ENCODE results near the gene SYCP2L.
A peak's percentile ranks its signal among the peaks of the same experiment; 100 is the strongest.

SYCP2L gene

GRCh38 chr6:10993896-10994295 lies 107.0 kb downstream of the SYCP2L start:
- peak in 1 of 2 donors; percentile 47 for DNase-seq
- no peak overlapping the region for H3K23ac ChIP-seq (ENCODE audit: low read length)
- no peaks in the 10 kb centered on the region for H3K27me3 ChIP-seq (ENCODE audit: insufficient read depth, low read length)
- H3K4ac ChIP-seq (ENCODE audit: low read depth, low read length) = no peak overlapping the region
- no peaks in the 10 kb centered on the region for H3K4me1 ChIP-seq (ENCODE audit: control insufficient read depth in 1 of 2, insufficient read depth in 2 of 2, low read length in 2 of 2)
- H4K8ac ChIP-seq (ENCODE audit: low read depth, low read length) = no peak overlapping the region
- no peaks in the 10 kb centered on the region for H3K9me3 ChIP-seq (ENCODE audit: insufficient read depth, low read depth, low read length)
- WGBS (ENCODE audit: extremely low coverage, insufficient coverage, insufficient read length) = no CpG with 5 or more reads among the region's 8 CpGs
- H3K79me1 ChIP-seq (ENCODE audit: low read length) = no peaks in the 10 kb centered on the region
- no peaks in the 10 kb centered on the region for H3K79me2 ChIP-seq (ENCODE audit: control insufficient read depth, insufficient read depth, low read length, poor library complexity)
- no peak overlapping the region for H3K14ac ChIP-seq (ENCODE audit: low read length)
- H4K91ac ChIP-seq (ENCODE audit: low read depth, low read length) = no peak overlapping the region
- H2AFZ ChIP-seq (ENCODE audit: insufficient read depth, low read length, poor library complexity) = no peak overlapping the region
- H4K12ac ChIP-seq (ENCODE audit: low read depth, low read length) = no peak overlapping the region
- no peaks in the 10 kb centered on the region for H3K36me3 ChIP-seq (ENCODE audit: control insufficient read depth in 1 of 2, insufficient read depth in 2 of 2, low read length in 2 of 2)
- no peak overlapping the region for H3K27ac ChIP-seq (ENCODE audit: low read depth, low read length)
- no peak overlapping the region for H2BK12ac ChIP-seq (ENCODE audit: low read length)
- no peak overlapping the region for H2AK5ac ChIP-seq (ENCODE audit: low read length)
- no peak overlapping the region for H2BK120ac ChIP-seq (ENCODE audit: insufficient read depth, low read length, poor library complexity)
- no peak overlapping the region for H3K4me3 ChIP-seq (ENCODE audit: low read depth, low read length)
- H2BK5ac ChIP-seq (ENCODE audit: low read depth, low read length, poor library complexity) = no peak overlapping the region
- no peak overlapping the region for H3K18ac ChIP-seq (ENCODE audit: low read length)
- no peak overlapping the region for H3K9ac ChIP-seq (ENCODE audit: low read length)
- no peak overlapping the region for H3K4me2 ChIP-seq (ENCODE audit: low read length)

DNA sequence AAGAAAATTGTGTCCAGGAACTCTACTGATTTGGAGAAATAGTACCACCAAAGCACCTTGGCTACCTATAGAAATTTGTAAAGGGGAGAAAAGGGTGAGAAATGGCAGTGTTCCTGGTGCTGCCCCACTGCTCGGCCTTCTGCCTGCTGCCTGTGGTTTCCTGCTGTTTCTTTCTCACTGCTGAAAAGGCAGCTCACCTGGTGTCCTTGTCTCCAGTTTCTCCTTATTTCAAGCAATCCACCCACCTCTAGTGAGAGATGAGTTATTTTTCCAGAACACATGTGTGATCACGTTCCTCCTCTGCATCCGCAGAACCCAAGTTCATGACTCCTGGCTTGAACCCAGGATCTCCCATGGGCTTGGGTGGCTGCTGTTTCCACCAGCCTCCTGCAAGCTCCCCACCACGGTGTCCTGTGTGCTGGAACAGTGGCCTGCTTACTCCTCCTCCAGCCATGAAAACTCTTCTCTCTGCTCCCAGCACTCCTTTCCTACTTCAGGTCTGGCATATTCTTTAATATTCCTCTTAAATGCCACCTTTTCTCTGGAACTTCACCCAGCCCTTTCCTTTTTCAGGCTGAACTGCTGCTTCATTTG lies 108.4 kb downstream of the SYCP2L start:
- Histone ChIP-seq H2BK5ac (ENCODE audit: low read depth, low read length, poor library complexity) (no peak overlapping the region), H3K4me2 (ENCODE audit: low read length) (no peak overlapping the region), H3K4me1 (ENCODE audit: control insufficient read depth in 1 of 2, insufficient read depth in 2 of 2, low read length in 2 of 2) (no peaks in the 10 kb centered on the region), H3K23ac (ENCODE audit: low read length) (no peak overlapping the region), H4K91ac (ENCODE audit: low read depth, low read length) (no peak overlapping the region), H2BK120ac (ENCODE audit: insufficient read depth, low read length, poor library complexity) (no peak overlapping the region), H3K9ac (ENCODE audit: low read length) (no peak overlapping the region), H3K79me2 (ENCODE audit: control insufficient read depth, insufficient read depth, low read length, poor library complexity) (no peaks in the 10 kb centered on the region), H3K4me3 (ENCODE audit: low read depth, low read length) (no peak overlapping the region), H3K27ac (ENCODE audit: low read depth, low read length) (no peak overlapping the region), H2BK12ac (ENCODE audit: low read length) (no peak overlapping the region), H3K9me3 (ENCODE audit: insufficient read depth, low read depth, low read length) (no peaks in the 10 kb centered on the region), H3K36me3 (ENCODE audit: control insufficient read depth in 1 of 2, insufficient read depth in 2 of 2, low read length in 2 of 2) (no peaks in the 10 kb centered on the region), H2AFZ (ENCODE audit: insufficient read depth, low read length, poor library complexity) (no peak overlapping the region), H3K27me3 (ENCODE audit: insufficient read depth, low read length) (no peaks in the 10 kb centered on the region), H2AK5ac (ENCODE audit: low read length) (no peak overlapping the region), H4K12ac (ENCODE audit: low read depth, low read length) (no peak overlapping the region), H3K14ac (ENCODE audit: low read length) (no peak overlapping the region), H3K4ac (ENCODE audit: low read depth, low read length) (no peak overlapping the region), H4K8ac (ENCODE audit: low read depth, low read length) (no peak overlapping the region), H3K79me1 (ENCODE audit: low read length) (no peaks in the 10 kb centered on the region), H3K18ac (ENCODE audit: low read length) (no peak overlapping the region)
- no CpG with 5 or more reads among the region's 4 CpGs for WGBS (ENCODE audit: extremely low coverage, insufficient coverage, insufficient read length)
- no peak for DNase-seq

DNA sequence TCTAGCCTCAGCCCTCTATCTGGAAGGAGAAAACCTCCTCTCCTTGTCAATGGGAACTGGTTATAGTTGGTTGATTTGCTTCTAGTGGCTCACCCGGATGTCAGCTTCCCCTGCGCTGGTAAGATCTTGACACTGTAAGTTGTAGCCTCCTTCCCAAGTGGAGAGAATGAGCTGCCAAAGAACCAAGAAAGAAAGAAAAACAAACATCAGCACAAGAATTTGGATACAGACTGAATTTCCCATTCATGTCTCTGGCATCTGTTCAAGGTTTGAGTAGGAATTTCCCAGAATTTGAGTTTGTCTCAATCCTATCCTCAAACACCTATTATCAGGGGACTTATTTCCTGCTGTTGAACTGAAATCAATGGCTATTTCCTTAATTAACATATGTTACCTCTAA lies 113.1 kb downstream of the SYCP2L start:
- Histone ChIP-seq H3K36me3 (ENCODE audit: control insufficient read depth in 1 of 2, insufficient read depth in 2 of 2, low read length in 2 of 2) (no peaks in the 10 kb centered on the region), H3K27me3 (ENCODE audit: insufficient read depth, low read length) (no peaks in the 10 kb centered on the region), H3K79me1 (ENCODE audit: low read length) (no peaks in the 10 kb centered on the region), H3K4me1 (ENCODE audit: control insufficient read depth in 1 of 2, insufficient read depth in 2 of 2, low read length in 2 of 2) (no peaks in the 10 kb centered on the region), H3K4me2 (ENCODE audit: low read length) (no peak overlapping the region), H3K79me2 (ENCODE audit: control insufficient read depth, insufficient read depth, low read length, poor library complexity) (no peaks in the 10 kb centered on the region), H2BK12ac (ENCODE audit: low read length) (no peak overlapping the region), H3K9me3 (ENCODE audit: insufficient read depth, low read depth, low read length) (no peaks in the 10 kb centered on the region), H2AFZ (ENCODE audit: insufficient read depth, low read length, poor library complexity) (no peak overlapping the region), H3K4ac (ENCODE audit: low read depth, low read length) (no peak overlapping the region), H3K23ac (ENCODE audit: low read length) (no peak overlapping the region), H4K12ac (ENCODE audit: low read depth, low read length) (no peak overlapping the region), H3K14ac (ENCODE audit: low read length) (no peak overlapping the region), H4K91ac (ENCODE audit: low read depth, low read length) (no peak overlapping the region), H3K4me3 (ENCODE audit: low read depth, low read length) (no peak overlapping the region), H3K18ac (ENCODE audit: low read length) (no peak overlapping the region), H2AK5ac (ENCODE audit: low read length) (no peak overlapping the region), H3K27ac (ENCODE audit: low read depth, low read length) (no peak overlapping the region), H3K9ac (ENCODE audit: low read length) (no peak overlapping the region), H2BK120ac (ENCODE audit: insufficient read depth, low read length, poor library complexity) (no peak overlapping the region), H2BK5ac (ENCODE audit: low read depth, low read length, poor library complexity) (no peak overlapping the region), H4K8ac (ENCODE audit: low read depth, low read length) (no peak overlapping the region)
- DNase-seq = no peak
- WGBS (ENCODE audit: extremely low coverage, insufficient coverage, insufficient read length) = no CpG with 5 or more reads among the region's 2 CpGs

- Histone ChIP-seq H3K23ac (ENCODE audit: low read length) (no peak overlapping the region), H4K12ac (ENCODE audit: low read depth, low read length) (no peak overlapping the region), H3K27ac (ENCODE audit: low read depth, low read length) (no peak overlapping the region), H3K79me2 (ENCODE audit: control insufficient read depth, insufficient read depth, low read length, poor library complexity) (no peaks in the 10 kb centered on the region), H3K27me3 (ENCODE audit: insufficient read depth, low read length) (no peaks in the 10 kb centered on the region), H4K8ac (ENCODE audit: low read depth, low read length) (no peak overlapping the region), H3K9me3 (ENCODE audit: insufficient read depth, low read depth, low read length) (no peaks in the 10 kb centered on the region), H2BK12ac (ENCODE audit: low read length) (no peak overlapping the region), H2AK5ac (ENCODE audit: low read length) (no peak overlapping the region), H2BK120ac (ENCODE audit: insufficient read depth, low read length, poor library complexity) (no peak overlapping the region), H3K14ac (ENCODE audit: low read length) (no peak overlapping the region), H3K4me2 (ENCODE audit: low read length) (no peak overlapping the region), H3K4me3 (ENCODE audit: low read depth, low read length) (no peak overlapping the region), H3K18ac (ENCODE audit: low read length) (no peak overlapping the region), H3K79me1 (ENCODE audit: low read length) (no peaks in the 10 kb centered on the region), H3K9ac (ENCODE audit: low read length) (no peak overlapping the region), H3K4me1 (ENCODE audit: control insufficient read depth in 1 of 2, insufficient read depth in 2 of 2, low read length in 2 of 2) (no peaks in the 10 kb centered on the region), H3K36me3 (ENCODE audit: control insufficient read depth in 1 of 2, insufficient read depth in 2 of 2, low read length in 2 of 2) (no peaks in the 10 kb centered on the region), H4K91ac (ENCODE audit: low read depth, low read length) (no peak overlapping the region), H3K4ac (ENCODE audit: low read depth, low read length) (no peak overlapping the region), H2AFZ (ENCODE audit: insufficient read depth, low read length, poor library complexity) (no peak overlapping the region), H2BK5ac (ENCODE audit: low read depth, low read length, poor library complexity) (no peak overlapping the region)
- WGBS (ENCODE audit: extremely low coverage, insufficient coverage, insufficient read length) = no CpG with 5 or more reads among the region's 2 CpGs
- no peak for DNase-seq
Observed at GRCh38 chr6:11002176-11002575, 115.3 kb downstream of the SYCP2L start.

All from trophoblast cell (in vitro differentiated cells and primary cell).